ENCODE data around the gene IL10RA. TPM values are rescaled to one million over a fixed set of nuclear protein-coding genes. Genes with fewer than 3 reads are reported as not detected.

IL10RA gene
- total RNA-seq, 2 donors from 2014 or later, result 262 to 274 TPM

GRCh38 chr11:118028626-118029025, 42.4 kb downstream of the IL10RA start:
- no peak for ATAC-seq
- H3K27me3 Mint-ChIP-seq, result no peaks in the 10 kb centered on the region
- no peaks in the 10 kb centered on the region for H3K9me3 ChIP-seq (ENCODE audit: control insufficient read depth, low read length, poor library complexity, severe bottlenecking)
- H3K4me1 Mint-ChIP-seq, result peaks cover 21% of the 10 kb centered on the region
- no peak for DNase-seq
- H3K36me3 Mint-ChIP-seq (ENCODE audit: low read depth), result peaks cover 3% of the 10 kb centered on the region
- peak overlapping the region; percentile 59 for H3K27ac Mint-ChIP-seq
- H3K4me3 Mint-ChIP-seq, result no peak overlapping the region

GRCh38 chr11:118033443-118033842, 47.2 kb downstream of the IL10RA start:
- H3K27ac Mint-ChIP-seq, result no peak overlapping the region
- H3K27me3 Mint-ChIP-seq, result no peaks in the 10 kb centered on the region

GRCh38 chr11:118042141-118042540, 55.9 kb downstream of the IL10RA start:
- Mint-ChIP-seq H3K4me1 (peaks cover 48% of the 10 kb centered on the region), H3K4me3 (no peak overlapping the region), H3K36me3 (ENCODE audit: low read depth) (no peaks in the 10 kb centered on the region), H3K27ac (peak overlapping the region; percentile 92), H3K27me3 (no peaks in the 10 kb centered on the region)
- H3K9me3 ChIP-seq (ENCODE audit: control insufficient read depth, low read length, poor library complexity, severe bottlenecking), result no peaks in the 10 kb centered on the region
- ATAC-seq (no peak), DNase-seq (no peak)

More at GRCh38 chr11:118033443-118033842, 47.2 kb downstream of the IL10RA start:
- Mint-ChIP-seq H3K36me3 (ENCODE audit: low read depth) (peaks cover 3% of the 10 kb centered on the region), H3K4me1 (peaks cover 17% of the 10 kb centered on the region), H3K4me3 (no peak overlapping the region)
- H3K9me3 ChIP-seq (ENCODE audit: control insufficient read depth, low read length, poor library complexity, severe bottlenecking), result no peaks in the 10 kb centered on the region
- ATAC-seq (no peak), DNase-seq (no peak)

DNA sequence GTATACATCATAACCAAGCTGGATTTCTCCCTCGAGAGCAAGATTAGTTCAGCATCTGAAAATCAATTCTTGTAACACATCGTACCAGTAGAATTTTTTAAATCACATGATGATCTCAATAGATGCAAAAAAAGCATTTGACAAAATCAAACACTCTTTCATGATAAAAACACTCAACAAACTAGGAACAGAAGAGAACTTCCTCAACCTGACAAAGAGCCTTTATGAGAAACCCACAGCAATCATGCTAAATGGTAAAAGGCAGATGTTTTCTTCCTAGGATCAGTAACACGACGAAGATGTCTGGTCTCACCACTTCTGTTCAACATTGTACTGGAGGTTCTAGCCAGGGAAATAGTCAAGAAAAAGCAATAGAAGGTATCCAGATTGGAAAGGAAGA, 56.6 kb downstream of the IL10RA start:
- ATAC-seq, result no peak
- no peak for DNase-seq
- H3K4me3 Mint-ChIP-seq, result peak overlapping the region; percentile 56
- peaks cover 52% of the 10 kb centered on the region for H3K4me1 Mint-ChIP-seq
- peak overlapping the region; percentile 92 for H3K27ac Mint-ChIP-seq
- H3K27me3 Mint-ChIP-seq, result no peaks in the 10 kb centered on the region
- H3K9me3 ChIP-seq (ENCODE audit: control insufficient read depth, low read length, poor library complexity, severe bottlenecking), result no peaks in the 10 kb centered on the region
- no peaks in the 10 kb centered on the region for H3K36me3 Mint-ChIP-seq (ENCODE audit: low read depth)

DNA sequence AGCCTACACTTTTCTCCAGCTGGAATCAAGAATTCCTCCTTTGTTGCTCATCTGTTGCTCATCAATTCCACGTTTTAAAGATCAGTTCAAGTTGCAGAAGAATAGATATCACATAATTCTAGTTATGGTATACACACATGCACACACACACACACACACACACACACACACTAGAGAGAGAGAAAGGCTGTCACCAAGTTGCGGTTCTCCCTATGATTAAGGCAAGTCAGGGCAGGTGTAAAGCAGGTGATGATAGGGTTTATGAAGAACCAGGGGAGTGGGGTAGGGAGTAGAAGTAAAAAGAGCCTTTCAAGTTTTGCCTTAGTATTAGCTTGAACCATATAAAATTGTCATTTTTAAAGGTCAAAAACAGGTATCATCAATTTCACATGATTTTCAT, 59.0 kb downstream of the IL10RA start:
- Mint-ChIP-seq H3K4me1 (peaks cover 66% of the 10 kb centered on the region), H3K4me3 (no peak overlapping the region), H3K27ac (peak overlapping the region; percentile 98), H3K27me3 (no peaks in the 10 kb centered on the region), H3K36me3 (ENCODE audit: low read depth) (no peaks in the 10 kb centered on the region)
- H3K9me3 ChIP-seq (ENCODE audit: control insufficient read depth, low read length, poor library complexity, severe bottlenecking), result no peaks in the 10 kb centered on the region
- no peak for ATAC-seq
- no peak for DNase-seq

DNA sequence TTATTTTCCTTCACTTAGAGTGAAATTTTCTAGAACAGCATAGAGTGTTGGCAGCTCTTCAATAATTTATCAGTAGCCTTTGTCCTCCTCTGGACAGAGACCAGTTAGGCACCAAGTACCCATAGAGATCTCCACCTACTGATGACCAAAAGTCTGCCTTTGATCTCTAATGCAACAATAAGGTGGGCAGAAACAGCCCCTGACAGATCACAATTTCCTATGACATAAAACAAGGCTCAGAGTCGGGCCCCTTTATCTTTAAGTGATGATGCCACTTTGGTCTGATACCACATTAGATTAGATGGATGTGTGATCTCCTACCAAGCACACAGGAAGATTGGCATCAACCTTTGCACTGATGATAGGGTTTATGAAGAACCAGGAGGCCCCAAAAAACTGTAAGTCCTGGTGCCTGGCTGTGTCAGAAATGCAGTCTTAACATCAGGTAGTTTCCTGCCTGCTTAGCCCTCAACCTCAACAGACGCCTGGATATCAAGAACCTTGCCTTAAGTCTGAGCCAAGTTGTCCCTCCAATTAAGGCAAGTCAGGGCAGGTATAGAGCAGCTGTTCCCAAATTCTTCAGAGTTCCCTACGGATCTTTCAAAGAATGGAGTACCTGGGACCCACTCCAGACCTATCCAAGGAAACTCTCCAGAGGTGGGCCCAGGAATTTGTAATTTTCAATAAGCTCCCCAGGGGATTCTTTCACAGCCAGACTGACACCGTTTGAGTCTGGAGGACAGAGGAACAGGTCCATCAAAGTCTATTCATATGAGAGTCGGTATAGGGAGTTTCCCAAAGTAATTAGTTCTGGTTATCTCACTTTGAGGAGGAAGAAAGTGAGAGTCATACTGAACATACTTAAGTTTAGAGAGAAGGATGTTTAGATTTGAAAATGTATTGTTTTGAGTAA, 60.1 kb downstream of the IL10RA start:
- DNase-seq (peak in 2 of 3 donors; percentile 27 to 36), ATAC-seq (peak; percentile 87)
- Mint-ChIP-seq H3K4me1 (peaks cover 75% of the 10 kb centered on the region), H3K27ac (peak overlapping the region; percentile 98), H3K4me3 (peak overlapping the region; percentile 47), H3K27me3 (no peaks in the 10 kb centered on the region), H3K36me3 (ENCODE audit: low read depth) (no peaks in the 10 kb centered on the region)
- no peaks in the 10 kb centered on the region for H3K9me3 ChIP-seq (ENCODE audit: control insufficient read depth, low read length, poor library complexity, severe bottlenecking)

GRCh38 chr11:118046964-118047700, 60.9 kb downstream of the IL10RA start:
- no peak for ATAC-seq
- H3K27me3 Mint-ChIP-seq, result no peaks in the 10 kb centered on the region
- DNase-seq, result no peak
- H3K36me3 Mint-ChIP-seq (ENCODE audit: low read depth), result no peaks in the 10 kb centered on the region
- no peaks in the 10 kb centered on the region for H3K9me3 ChIP-seq (ENCODE audit: control insufficient read depth, low read length, poor library complexity, severe bottlenecking)
- H3K27ac Mint-ChIP-seq, result peak overlapping the region; percentile 98
- H3K4me1 Mint-ChIP-seq, result peaks cover 75% of the 10 kb centered on the region
- peak overlapping the region; percentile 13 for H3K4me3 Mint-ChIP-seq

DNA sequence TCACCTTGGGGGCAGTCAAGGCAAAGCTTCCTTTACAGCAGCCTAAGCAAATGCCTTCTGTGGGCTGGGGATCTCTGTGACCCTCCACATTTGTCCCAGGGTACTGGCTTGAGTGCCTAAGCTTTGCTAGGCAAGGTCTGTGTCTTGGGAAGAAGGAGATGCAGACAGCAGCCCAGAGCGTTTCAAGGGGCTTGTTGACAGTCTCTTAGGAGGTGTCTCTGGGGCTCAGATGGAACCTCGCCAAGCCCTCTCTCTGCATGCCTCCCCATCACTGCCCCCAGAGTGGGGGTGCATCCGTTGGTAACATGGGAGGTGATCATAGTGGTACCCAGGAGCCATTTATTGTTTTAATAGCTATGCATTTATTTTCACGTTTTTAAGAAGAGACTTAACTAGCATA, 61.6 kb downstream of the IL10RA start:
- Mint-ChIP-seq H3K4me1 (peaks cover 75% of the 10 kb centered on the region), H3K27ac (peak overlapping the region; percentile 98), H3K36me3 (ENCODE audit: low read depth) (no peaks in the 10 kb centered on the region), H3K4me3 (no peak overlapping the region), H3K27me3 (no peaks in the 10 kb centered on the region)
- no peak for ATAC-seq
- DNase-seq, result no peak
- no peaks in the 10 kb centered on the region for H3K9me3 ChIP-seq (ENCODE audit: control insufficient read depth, low read length, poor library complexity, severe bottlenecking)

DNA sequence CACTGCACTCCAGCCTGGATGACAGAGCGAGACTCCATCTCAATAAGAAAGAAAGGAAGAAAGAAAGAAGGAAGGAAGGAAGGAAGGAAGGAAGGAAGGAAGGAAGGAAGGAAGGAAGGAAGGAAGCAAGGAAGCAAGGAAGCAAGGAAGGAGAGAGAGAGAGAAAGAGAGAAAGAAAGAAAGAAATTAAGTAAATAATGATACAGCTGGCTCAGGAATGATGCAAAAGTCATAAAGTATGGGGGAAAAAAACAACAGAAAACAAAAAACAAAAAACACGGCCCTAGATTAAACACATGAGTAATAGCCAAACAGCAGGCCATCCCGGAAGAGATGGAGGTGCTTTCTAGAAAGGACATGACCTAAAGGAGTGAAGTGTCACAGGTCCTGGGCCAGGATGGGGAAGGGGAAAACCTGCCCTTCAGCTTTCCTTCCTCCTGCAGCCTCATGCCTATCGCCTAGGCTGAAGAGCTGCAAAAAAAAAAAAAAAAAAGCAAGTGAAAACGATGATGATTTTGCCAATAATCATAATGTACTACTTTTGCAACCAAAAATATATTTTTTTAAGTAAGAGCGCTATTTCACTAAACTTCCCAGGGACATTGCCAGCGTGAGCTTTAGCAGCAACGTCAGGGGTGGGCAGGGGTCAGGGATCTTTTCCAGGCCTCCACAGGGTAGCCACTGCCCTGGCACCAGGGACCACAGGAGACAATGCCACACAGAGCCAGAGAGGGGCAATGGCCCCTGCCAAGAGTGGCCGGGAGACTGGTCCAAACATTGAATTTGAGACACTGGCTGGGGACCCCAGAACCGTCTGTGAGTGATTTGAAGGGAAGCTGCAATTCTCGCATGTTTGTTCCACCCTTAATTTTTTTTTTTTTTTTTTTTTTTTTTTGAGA, 62.5 kb downstream of the IL10RA start:
- H3K4me3 Mint-ChIP-seq, result peak overlapping the region; percentile 66

GRCh38 chr11:118049771-118050170, 63.6 kb downstream of the IL10RA start:
- H3K36me3 Mint-ChIP-seq (ENCODE audit: low read depth), result no peaks in the 10 kb centered on the region
- H3K4me1 Mint-ChIP-seq, result peaks cover 70% of the 10 kb centered on the region
- no peak overlapping the region for H3K4me3 Mint-ChIP-seq
- H3K27ac Mint-ChIP-seq, result peak overlapping the region; percentile 98
- H3K9me3 ChIP-seq (ENCODE audit: control insufficient read depth, low read length, poor library complexity, severe bottlenecking), result no peaks in the 10 kb centered on the region
- DNase-seq (no peak), ATAC-seq (no peak)
- no peaks in the 10 kb centered on the region for H3K27me3 Mint-ChIP-seq

More for the DNA sequence above, 62.5 kb downstream of the IL10RA start:
- peak overlapping the region; percentile 98 for H3K27ac Mint-ChIP-seq
- H3K36me3 Mint-ChIP-seq (ENCODE audit: low read depth), result no peaks in the 10 kb centered on the region
- H3K27me3 Mint-ChIP-seq, result no peaks in the 10 kb centered on the region
- ATAC-seq, result no peak
- no peaks in the 10 kb centered on the region for H3K9me3 ChIP-seq (ENCODE audit: control insufficient read depth, low read length, poor library complexity, severe bottlenecking)
- peaks cover 76% of the 10 kb centered on the region for H3K4me1 Mint-ChIP-seq
- no peak for DNase-seq

DNA sequence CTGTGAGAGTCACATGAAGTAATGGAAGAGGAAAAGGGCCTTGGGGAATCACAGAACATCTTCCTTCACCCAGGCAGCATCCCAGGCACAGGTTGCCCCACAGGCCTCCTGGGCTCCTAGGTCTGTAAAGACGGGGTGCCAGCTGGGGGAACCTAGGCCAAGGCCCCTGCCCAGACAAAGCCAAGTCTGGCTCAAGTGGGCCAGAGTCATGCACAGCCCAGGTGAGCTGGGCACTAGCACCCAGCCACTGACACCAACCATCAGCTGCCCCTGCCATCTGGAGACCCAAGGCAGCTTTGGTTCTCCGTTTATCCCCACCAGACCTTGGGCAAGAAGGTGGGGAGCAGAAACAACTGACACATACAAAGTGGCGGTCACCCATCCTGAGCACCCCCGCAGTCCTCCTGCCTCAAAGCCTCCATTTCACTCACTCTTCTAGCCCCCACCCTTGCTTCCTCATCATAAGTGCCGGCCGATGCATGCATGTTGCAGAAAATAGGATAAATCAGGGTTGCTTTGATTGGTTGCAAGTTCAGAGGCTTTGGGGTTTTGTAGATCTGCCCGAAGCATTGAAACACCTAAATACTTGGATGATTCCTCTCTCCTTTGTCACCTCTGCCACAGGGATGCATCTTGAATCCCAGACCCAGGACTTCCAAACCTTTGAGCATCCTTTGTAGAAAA, 64.2 kb downstream of the IL10RA start:
- ATAC-seq, result no peak
- Mint-ChIP-seq H3K27me3 (no peaks in the 10 kb centered on the region), H3K27ac (peak overlapping the region; percentile 98), H3K36me3 (ENCODE audit: low read depth) (no peaks in the 10 kb centered on the region), H3K4me3 (peak overlapping the region; percentile 69), H3K4me1 (peaks cover 64% of the 10 kb centered on the region)
- no peaks in the 10 kb centered on the region for H3K9me3 ChIP-seq (ENCODE audit: control insufficient read depth, low read length, poor library complexity, severe bottlenecking)
- DNase-seq, result no peak
